K562 (cell line): ENCODE results near the gene KCP. TPM values are rescaled to one million over a fixed set of nuclear protein-coding genes. Genes with fewer than 3 reads are reported as not detected.
A peak's percentile ranks its signal among the peaks of the same experiment; 100 is the strongest.

Source experiments
- BHLHE40 ChIP-seq: IDR thresholded peaks from 2 replicates; pipeline ENCODE4 v1.6.1; 2011; ENCODE audit warnings: low read length, improper control_type of control experiment
- CBX1 ChIP-seq: sonication (generic); IDR thresholded peaks from 2 replicates; pipeline ENCODE4 v1.6.1; 2016; ENCODE audit warnings: antibody characterized with exemption, low read depth, mild to moderate bottlenecking
- DDX20 ChIP-seq: fragments of 450-650 bp; IDR thresholded peaks from 2 replicates; pipeline ENCODE4 v1.6.1; 2016; ENCODE audit warnings: missing genetic modification characterization, low read depth, mild to moderate bottlenecking, missing compliant biosample characterization, moderate library complexity
- HMGN3 ChIP-seq: IDR thresholded peaks from 2 replicates; pipeline ENCODE4 v1.6.1; 2011; ENCODE audit warnings: borderline replicate concordance, low read depth, mild to moderate bottlenecking, mixed read lengths, low read length; ENCODE audit not compliant: insufficient read length; ENCODE audit errors: extremely low read depth
- L3MBTL2 ChIP-seq: fragments of 450-650 bp; IDR thresholded peaks from 2 replicates; pipeline ENCODE4 v1.6.1; 2016; ENCODE audit warnings: mild to moderate bottlenecking, moderate library complexity
- NFATC3 ChIP-seq: fragments of 450-650 bp; IDR thresholded peaks from 2 replicates; pipeline ENCODE4 v1.6.1; 2017; ENCODE audit warnings: mild to moderate bottlenecking
- NFRKB ChIP-seq: fragments of 450-650 bp; IDR thresholded peaks from 2 replicates; pipeline ENCODE4 v1.6.1; 2016; ENCODE audit warnings: low read depth
- SMARCA5 ChIP-seq: fragments of 450-650 bp; IDR thresholded peaks from 2 replicates; pipeline ENCODE4 v1.6.1; 2016
- SP1 ChIP-seq: sonication (generic); formaldehyde crosslinking; IDR thresholded peaks from 2 replicates; pipeline ENCODE4 v1.8.1; 2022; ENCODE audit warnings: mild to moderate bottlenecking, missing genetic modification reagents
- SP2 ChIP-seq: IDR thresholded peaks from 2 replicates; pipeline ENCODE4 v1.6.1; 2011; ENCODE audit warnings: mild to moderate bottlenecking, low read depth, low read length, moderate library complexity; ENCODE audit not compliant: poor library complexity, severe bottlenecking; ENCODE audit errors: extremely low read depth
- TAF15 ChIP-seq: fragments of 200-400 bp; formaldehyde crosslinking; IDR thresholded peaks from 2 replicates; pipeline ENCODE4 v1.6.1; 2017; ENCODE audit warnings: mild to moderate bottlenecking, low read depth, low read length, moderate library complexity
- ZKSCAN1 ChIP-seq: fragments of 150-350 bp; IDR thresholded peaks from 2 replicates; pipeline ENCODE4 v1.6.1; 2016; ENCODE audit warnings: low read depth, low read length
- ZNF347 ChIP-seq: fragments of 450-650 bp; formaldehyde crosslinking; IDR thresholded peaks from 2 replicates; pipeline ENCODE4 v1.4.0; 2020; ENCODE audit warnings: low read depth, mild to moderate bottlenecking, moderate library complexity
- ZNF695 ChIP-seq: fragments of 450-650 bp; formaldehyde crosslinking; IDR thresholded peaks from 2 replicates; pipeline ENCODE4 v1.4.0; 2020; ENCODE audit warnings: mild to moderate bottlenecking, moderate library complexity
- polyA plus RNA-seq, 8 experiments: library from polyadenylated mRNA; depleted of rRNA in 4 of 8; stranded (reverse) in 5 of 8; unstranded in 3 of 8; fragments of >200 nt; fragmentation: Nextera tagmentation in 2 of 8; fragmentation: Illumina TruSeq in 1 of 8; extraction: Ambion mirVana in 2 of 8; extraction: Trizol in 1 of 8; gene quantifications; 2 replicates each; pipeline versions ENCODE4 v1.2.1 to v1.2.3, GENCODE V29; 2011 to 2014; ENCODE audit warnings: inconsistent platforms in 1 of 8, missing spikeins in 1 of 8
- total RNA-seq, 7 experiments: library from RNA; depleted of rRNA in 6 of 7; stranded (reverse); fragments of >200 nt in 6 of 7; fragmentation: Illumina TruSeq in 2 of 7; extraction: Trizol in 2 of 7; gene quantifications; 2 replicates each; pipeline versions ENCODE4 v1.2.1 to v1.2.3, GENCODE V29; 2011 to 2021; ENCODE audit warnings: low replicate concordance in 1 of 7
- TF ChIP-seq, protein P1 (sequence below): sonication (generic); formaldehyde crosslinking; IDR thresholded peaks from 2 replicates; pipeline ENCODE4 v1.8.1; 2023; ENCODE audit warnings: missing genetic modification reagents, mild to moderate bottlenecking, borderline replicate concordance
- TF ChIP-seq, protein P2 (sequence below): sonication (generic); formaldehyde crosslinking; IDR thresholded peaks from 2 replicates; pipeline ENCODE4 v1.8.0; 2022; ENCODE audit warnings: mild to moderate bottlenecking, missing genetic modification reagents

Gene KCP
- total and polyA plus RNA-seq, 9 of the 15 experiments (the other 6 are each of a cell fraction or from before 2014, with no cell fraction given): 0.06 to 0.17 (median 0.12) TPM; not detected in 3

DNA sequence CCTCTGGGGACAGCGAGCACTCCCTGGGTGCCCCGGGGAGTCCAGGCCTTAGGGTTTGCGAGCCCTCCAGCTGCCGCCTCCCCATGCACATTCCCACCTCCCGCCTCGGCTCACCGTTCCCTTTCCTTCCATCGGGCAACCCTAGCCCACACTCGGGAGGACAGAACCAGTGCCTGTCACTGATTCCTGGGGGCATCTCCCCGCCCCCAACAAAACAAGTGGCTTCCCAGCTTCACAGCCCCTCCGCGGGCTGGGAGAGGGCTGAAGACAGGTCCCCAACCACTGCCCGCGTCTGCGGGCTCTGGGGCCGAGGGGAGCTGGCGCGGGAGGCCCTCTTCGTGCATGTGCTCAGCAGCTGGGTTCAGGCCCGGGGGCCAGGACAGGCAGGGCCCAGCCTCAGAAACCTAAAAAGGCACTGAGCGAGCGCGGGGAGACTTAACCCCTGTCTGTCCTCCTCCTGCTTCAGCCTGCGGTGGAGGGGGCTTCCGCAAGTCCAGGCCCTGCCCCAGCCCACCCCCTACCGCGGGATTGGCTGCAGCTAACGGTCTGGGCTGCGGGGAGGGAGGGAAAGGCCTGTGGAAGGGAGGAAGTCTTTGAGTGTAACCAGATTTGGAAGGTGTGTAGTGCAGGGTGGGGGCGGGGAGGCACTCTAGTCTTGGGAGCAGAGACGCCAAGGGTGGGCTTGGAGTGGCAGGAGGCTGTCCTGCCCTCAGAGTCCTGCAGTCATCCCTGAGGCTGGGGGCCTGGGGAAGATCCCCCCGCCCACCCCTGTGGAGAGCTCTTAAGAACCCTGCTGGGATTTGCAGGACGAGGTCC is 79.1 kb downstream of the KCP start (continued):
- TF ChIP-seq, protein P1, sequence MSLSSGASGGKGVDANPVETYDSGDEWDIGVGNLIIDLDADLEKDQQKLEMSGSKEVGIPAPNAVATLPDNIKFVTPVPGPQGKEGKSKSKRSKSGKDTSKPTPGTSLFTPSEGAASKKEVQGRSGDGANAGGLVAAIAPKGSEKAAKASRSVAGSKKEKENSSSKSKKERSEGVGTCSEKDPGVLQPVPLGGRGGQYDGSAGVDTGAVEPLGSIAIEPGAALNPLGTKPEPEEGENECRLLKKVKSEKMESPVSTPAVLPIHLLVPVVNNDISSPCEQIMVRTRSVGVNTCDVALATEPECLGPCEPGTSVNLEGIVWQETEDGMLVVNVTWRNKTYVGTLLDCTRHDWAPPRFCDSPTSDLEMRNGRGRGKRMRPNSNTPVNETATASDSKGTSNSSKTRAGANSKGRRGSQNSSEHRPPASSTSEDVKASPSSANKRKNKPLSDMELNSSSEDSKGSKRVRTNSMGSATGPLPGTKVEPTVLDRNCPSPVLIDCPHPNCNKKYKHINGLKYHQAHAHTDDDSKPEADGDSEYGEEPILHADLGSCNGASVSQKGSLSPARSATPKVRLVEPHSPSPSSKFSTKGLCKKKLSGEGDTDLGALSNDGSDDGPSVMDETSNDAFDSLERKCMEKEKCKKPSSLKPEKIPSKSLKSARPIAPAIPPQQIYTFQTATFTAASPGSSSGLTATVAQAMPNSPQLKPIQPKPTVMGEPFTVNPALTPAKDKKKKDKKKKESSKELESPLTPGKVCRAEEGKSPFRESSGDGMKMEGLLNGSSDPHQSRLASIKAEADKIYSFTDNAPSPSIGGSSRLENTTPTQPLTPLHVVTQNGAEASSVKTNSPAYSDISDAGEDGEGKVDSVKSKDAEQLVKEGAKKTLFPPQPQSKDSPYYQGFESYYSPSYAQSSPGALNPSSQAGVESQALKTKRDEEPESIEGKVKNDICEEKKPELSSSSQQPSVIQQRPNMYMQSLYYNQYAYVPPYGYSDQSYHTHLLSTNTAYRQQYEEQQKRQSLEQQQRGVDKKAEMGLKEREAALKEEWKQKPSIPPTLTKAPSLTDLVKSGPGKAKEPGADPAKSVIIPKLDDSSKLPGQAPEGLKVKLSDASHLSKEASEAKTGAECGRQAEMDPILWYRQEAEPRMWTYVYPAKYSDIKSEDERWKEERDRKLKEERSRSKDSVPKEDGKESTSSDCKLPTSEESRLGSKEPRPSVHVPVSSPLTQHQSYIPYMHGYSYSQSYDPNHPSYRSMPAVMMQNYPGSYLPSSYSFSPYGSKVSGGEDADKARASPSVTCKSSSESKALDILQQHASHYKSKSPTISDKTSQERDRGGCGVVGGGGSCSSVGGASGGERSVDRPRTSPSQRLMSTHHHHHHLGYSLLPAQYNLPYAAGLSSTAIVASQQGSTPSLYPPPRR (CRISPR knock-in tag): no peak
- TF ChIP-seq, protein P2, sequence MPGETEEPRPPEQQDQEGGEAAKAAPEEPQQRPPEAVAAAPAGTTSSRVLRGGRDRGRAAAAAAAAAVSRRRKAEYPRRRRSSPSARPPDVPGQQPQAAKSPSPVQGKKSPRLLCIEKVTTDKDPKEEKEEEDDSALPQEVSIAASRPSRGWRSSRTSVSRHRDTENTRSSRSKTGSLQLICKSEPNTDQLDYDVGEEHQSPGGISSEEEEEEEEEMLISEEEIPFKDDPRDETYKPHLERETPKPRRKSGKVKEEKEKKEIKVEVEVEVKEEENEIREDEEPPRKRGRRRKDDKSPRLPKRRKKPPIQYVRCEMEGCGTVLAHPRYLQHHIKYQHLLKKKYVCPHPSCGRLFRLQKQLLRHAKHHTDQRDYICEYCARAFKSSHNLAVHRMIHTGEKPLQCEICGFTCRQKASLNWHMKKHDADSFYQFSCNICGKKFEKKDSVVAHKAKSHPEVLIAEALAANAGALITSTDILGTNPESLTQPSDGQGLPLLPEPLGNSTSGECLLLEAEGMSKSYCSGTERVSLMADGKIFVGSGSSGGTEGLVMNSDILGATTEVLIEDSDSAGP: no peak
- TF ChIP-seq NFRKB (peak; percentile 62; the same call in 1 of the 2 replicates), SP1 (CRISPR knock-in tag) (no peak; the same call in 1 of the 2 replicates), DDX20 (tag) (no peak), BHLHE40 (0 out of 2 replicates have a peak, but pooled peaks have one; percentile 3), ZNF347 (CRISPR knock-in tag) (no peak), SMARCA5 (no peak), NFATC3 (no peak), L3MBTL2 (peak; percentile 86), TAF15 (no peak), SP2 (no peak), ZNF695 (CRISPR knock-in tag) (no peak), CBX1 (peak; percentile 80), ZKSCAN1 (no peak), HMGN3 (peak; percentile 66)
